HK-2 (cell line): ENCODE data around the gene PEAR1.
"Not testable (repeated sequence)": the region's sequence is repeated elsewhere in the genome, so short reads cannot be mapped to it uniquely, and the experiment has no call there.

Source experiments
- DNase-seq: peaks from one replicate; pipeline ENCODE4 v3.0.0-alpha.2; 2018; ENCODE audit not compliant: unreplicated experiment

Gene PEAR1

GRCh38 chr1:156922986-156923669 lies 29.6 kb downstream of the PEAR1 start:
- no peak for DNase-seq

GRCh38 chr1:156923670-156924477 lies 30.4 kb downstream of the PEAR1 start:
- DNase-seq = no peak

DNA sequence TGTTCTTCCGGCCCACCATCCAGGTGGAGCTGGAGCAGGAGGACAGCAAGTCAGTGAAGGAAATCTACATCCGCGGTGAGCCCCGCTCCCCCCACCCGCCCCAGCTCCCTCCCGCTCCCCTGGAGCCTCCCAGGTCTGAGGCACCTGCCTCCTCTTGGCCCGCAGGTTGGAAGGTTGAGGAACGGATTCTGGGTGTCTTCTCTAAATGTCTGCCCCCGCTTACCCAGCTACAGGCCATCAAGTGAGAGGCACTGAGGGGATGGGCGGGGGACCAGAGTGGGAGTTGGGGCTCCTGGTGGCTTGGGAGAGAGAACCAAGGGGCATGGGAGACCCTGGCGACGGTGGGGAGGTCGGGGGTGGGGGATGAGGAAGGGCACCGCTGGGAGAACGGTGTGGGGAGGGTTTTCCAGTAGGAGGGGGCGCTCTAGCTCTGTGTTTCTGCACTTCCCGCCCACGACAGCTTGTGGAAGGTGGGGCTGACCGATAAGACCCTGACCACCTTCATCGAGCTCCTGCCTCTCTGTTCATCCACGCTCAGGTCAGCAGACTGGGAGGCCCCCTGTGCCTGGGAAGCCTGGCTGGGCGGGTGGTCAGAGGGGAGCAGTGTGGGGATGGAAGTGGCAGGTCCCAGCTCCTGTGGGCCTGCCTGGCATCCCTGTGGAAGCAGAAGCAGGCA lies 31.1 kb downstream of the PEAR1 start:
- DNase-seq = no peak

- no peak for DNase-seq
Measured at GRCh38 chr1:156925154-156926010, 31.9 kb downstream of the PEAR1 start.

- DNase-seq = peak; percentile 96
Measured at GRCh38 chr1:156926175-156926574, 32.7 kb downstream of the PEAR1 start.

- DNase-seq = not testable (repeated sequence)
Measured at GRCh38 chr1:156926695-156927094, 33.2 kb downstream of the PEAR1 start.

DNA sequence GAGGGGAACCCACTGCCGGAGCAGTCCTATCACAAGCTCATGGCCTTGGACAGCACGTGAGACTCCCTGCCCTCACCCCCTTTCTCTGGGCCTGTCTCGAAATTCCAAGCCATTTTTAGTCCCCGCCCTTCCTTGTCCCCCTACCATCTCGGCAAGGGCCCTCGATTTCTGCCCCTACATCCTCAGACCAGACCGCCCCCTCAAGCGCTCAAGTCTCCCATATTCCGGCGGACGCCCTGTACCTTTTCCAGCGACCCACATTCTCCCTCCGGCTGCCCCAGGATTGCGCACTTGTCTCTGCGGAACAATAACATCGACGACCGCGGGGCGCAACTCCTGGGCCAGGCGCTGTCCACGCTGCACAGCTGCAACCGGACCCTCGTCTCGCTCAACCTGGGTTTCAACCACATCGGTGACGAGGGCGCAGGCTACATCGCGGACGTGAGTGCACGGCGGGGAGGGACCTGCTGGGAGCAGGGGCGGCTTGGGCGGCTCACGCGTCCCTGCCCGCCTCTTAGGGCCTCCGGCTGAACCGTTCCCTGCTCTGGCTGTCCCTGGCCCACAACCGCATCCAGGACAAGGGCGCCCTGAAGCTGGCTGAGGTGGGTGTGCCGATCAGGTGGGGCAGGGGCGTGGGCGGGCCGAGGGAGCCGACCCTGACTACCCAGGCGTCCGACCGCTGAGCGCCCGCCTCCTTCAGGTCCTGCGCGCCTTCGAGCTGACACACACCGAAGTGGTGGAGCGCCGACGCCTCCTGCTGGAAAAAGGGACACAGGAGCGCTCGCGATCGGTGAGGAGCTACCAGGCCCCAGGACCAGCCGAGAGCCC lies 33.9 kb downstream of the PEAR1 start:
- peak; percentile 86 for DNase-seq

GRCh38 chr1:156928043-156928602 lies 34.6 kb downstream of the PEAR1 start:
- no peak for DNase-seq

DNA sequence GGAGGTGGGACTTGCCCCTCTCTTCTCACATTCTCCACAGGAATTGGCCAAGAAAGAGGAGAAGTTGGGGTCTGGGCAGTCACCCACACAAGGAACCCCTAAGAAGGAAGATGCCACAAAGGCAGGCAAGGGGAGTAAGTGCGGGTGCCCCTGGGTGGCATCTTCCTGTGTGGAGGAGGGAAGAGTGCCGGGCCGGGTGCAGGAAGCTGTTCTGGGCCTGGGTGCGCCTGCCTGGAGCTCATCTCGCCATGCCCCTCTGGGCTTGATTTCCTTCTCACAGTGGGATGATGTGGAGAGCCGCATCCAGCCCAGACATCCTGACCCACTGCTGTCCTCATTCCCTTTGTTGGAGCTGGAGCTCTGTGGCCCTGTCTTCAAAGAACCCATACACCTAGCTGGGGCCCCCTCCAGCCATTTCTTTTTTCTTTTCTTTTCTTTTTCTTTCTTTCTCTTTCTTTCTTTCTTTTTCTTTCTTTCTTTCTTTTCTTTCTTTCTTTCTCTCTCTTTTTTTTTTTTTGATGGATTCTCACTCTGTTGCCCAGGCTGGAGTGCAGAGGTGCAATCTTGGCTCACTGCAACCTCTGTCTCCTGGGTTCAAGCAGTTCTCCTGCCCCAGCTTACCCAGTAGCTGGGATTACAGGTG lies 36.2 kb downstream of the PEAR1 start:
- DNase-seq = no peak

DNA sequence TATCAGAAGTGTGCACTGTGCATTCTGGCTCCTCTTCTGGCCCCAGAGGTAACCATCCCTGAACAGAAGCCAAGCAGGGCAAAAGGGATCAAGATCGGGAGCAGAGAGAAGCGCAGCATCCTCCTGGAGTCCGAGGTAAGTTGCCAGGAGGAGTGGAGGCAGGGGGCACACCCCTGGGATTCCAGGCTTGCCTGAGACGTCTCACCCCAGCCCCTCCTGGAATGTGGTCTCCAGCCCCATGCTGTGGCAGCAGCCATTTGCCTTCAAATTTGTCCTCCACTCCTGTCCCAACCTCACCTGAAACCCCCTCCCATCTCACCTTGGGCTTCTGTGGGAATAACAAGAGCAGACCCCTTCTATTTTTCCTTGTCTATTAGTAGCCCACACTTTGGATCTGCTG lies 37.0 kb downstream of the PEAR1 start:
- no peak for DNase-seq

DNA sequence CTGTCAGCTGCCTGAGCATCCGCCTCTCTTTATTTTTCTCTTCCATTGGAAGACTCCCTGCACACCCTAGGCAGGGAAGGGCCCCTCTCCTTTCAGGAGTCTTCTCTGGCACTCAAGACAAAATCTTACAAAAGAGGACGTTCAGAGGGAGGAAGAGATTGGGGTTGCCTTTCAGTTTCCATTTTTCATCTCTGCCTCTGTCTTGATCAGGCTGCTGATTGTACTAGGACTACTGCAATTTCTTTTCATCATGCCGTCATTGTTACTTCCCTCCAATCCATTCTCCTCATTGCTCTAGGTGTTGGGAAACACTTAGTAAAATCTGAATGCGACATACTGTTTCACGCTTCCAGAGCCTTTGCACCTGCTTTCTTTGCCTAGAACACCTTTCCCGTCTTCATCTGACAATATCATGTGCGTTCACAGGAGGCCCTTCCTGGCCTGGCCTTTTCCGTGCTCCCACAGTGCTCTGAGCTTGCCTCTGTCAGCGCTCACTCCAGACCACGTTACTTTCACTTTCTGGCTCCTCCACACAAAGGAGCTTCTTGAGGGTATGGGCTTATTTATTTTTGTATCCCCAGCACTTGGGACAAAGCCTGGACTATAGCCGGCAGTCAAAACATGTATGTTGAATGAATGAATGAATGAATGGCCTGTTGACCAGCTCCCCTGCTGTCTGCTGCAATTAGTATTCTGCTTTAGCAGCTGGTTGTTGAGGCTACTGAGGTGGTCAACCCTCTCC lies 37.9 kb downstream of the PEAR1 start:
- no peak for DNase-seq

GRCh38 chr1:156931974-156932710 lies 38.6 kb downstream of the PEAR1 start:
- DNase-seq = no peak

GRCh38 chr1:156933136-156933535 lies 39.6 kb downstream of the PEAR1 start:
- DNase-seq = no peak

- DNase-seq = no peak
Measured at GRCh38 chr1:156935505-156936128, 42.1 kb downstream of the PEAR1 start.

- no peak for DNase-seq
Measured at GRCh38 chr1:156936191-156936590, 42.7 kb downstream of the PEAR1 start.

GRCh38 chr1:156936721-156937220 lies 43.3 kb downstream of the PEAR1 start:
- DNase-seq = no peak

GRCh38 chr1:156937883-156938282 lies 44.4 kb downstream of the PEAR1 start:
- DNase-seq = no peak

DNA sequence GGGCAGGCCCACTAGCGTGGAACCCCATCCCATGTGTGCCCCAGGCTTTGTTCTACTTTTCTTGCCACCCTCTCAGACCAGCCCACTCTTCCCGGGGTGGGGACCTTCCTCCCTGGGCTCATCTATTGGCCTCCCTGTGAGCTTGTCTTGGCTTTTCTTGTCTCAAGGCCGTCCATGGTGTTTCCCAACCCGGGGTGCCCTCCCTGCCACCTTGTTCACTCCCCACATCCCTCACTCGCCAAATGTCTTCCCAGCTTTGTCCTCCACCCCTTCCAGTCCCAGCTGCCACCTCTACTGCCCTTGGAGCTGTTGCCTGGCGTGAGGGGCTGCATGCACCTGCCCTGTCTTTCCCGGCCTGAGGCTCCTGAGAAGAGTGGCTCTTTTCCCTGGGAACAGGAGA lies 45.3 kb downstream of the PEAR1 start:
- DNase-seq = no peak
